ENCODE data around the gene LRRC8C. TPM values are rescaled to one million over a fixed set of nuclear protein-coding genes. Genes with fewer than 3 reads are reported as not detected.

Gene LRRC8C
- total RNA-seq, 1 donor from 2014 or later: 56.5 TPM

GRCh38 chr1:89646259-89646658, 13.3 kb downstream of the LRRC8C start:
- peaks cover 52% of the 10 kb centered on the region for H3K4me1 Mint-ChIP-seq (ENCODE audit: low read depth)
- H3K36me3 Mint-ChIP-seq (ENCODE audit: low read depth): peaks cover 78% of the 10 kb centered on the region
- no peak overlapping the region for H3K27ac Mint-ChIP-seq
- H3K9me3 Mint-ChIP-seq: peaks cover 32% of the 10 kb centered on the region
- no peak overlapping the region for H3K4me3 Mint-ChIP-seq (ENCODE audit: low read depth)
- DNase-seq (ENCODE audit: low spot score): no peak
- H3K27me3 Mint-ChIP-seq (ENCODE audit: low read depth): no peaks in the 10 kb centered on the region
- intact Hi-C loops (cut with micrococcal nuclease): no loop called here

GRCh38 chr1:89649783-89650182, 16.9 kb downstream of the LRRC8C start:
- H3K27ac Mint-ChIP-seq: peak overlapping the region; percentile 44
- peaks cover 25% of the 10 kb centered on the region for H3K9me3 Mint-ChIP-seq
- H3K4me3 Mint-ChIP-seq (ENCODE audit: low read depth): no peak overlapping the region
- no peak for DNase-seq (ENCODE audit: low spot score)
- H3K4me1 Mint-ChIP-seq (ENCODE audit: low read depth): peaks cover 56% of the 10 kb centered on the region
- intact Hi-C loops (cut with micrococcal nuclease): loop anchor here (1.0 kb wide), 1 partner anchor 13 kb away; no protein-coding TSS in a partner anchor
- H3K27me3 Mint-ChIP-seq (ENCODE audit: low read depth): no peaks in the 10 kb centered on the region
- peaks cover 79% of the 10 kb centered on the region for H3K36me3 Mint-ChIP-seq (ENCODE audit: low read depth)

GRCh38 chr1:89652373-89652772, 19.5 kb downstream of the LRRC8C start:
- Mint-ChIP-seq H3K36me3 (ENCODE audit: low read depth) (peaks cover 71% of the 10 kb centered on the region), H3K9me3 (peaks cover 4% of the 10 kb centered on the region)

GRCh38 chr1:89657886-89658285, 25.0 kb downstream of the LRRC8C start:
- Mint-ChIP-seq H3K4me3 (ENCODE audit: low read depth) (peak overlapping the region; percentile 14), H3K36me3 (ENCODE audit: low read depth) (peaks cover 63% of the 10 kb centered on the region), H3K27ac (peak overlapping the region; percentile 75), H3K4me1 (ENCODE audit: low read depth) (peaks cover 79% of the 10 kb centered on the region), H3K27me3 (ENCODE audit: low read depth) (no peaks in the 10 kb centered on the region), H3K9me3 (peaks cover 15% of the 10 kb centered on the region)
- intact Hi-C loops (cut with micrococcal nuclease): loop anchor here (1.0 to 2.0 kb wide), 5 partner anchors 17 to 61 kb away; no protein-coding TSS in a partner anchor
- no peak for DNase-seq (ENCODE audit: low spot score)

More at GRCh38 chr1:89652373-89652772, 19.5 kb downstream of the LRRC8C start:
- intact Hi-C loops (cut with micrococcal nuclease): no loop called here
- no peaks in the 10 kb centered on the region for H3K27me3 Mint-ChIP-seq (ENCODE audit: low read depth)
- H3K4me1 Mint-ChIP-seq (ENCODE audit: low read depth): peaks cover 74% of the 10 kb centered on the region
- H3K4me3 Mint-ChIP-seq (ENCODE audit: low read depth): peak overlapping the region; percentile 6
- H3K27ac Mint-ChIP-seq: peak overlapping the region; percentile 91
- no peak for DNase-seq (ENCODE audit: low spot score)

- no peak for DNase-seq (ENCODE audit: low spot score)
- H3K27me3 Mint-ChIP-seq (ENCODE audit: low read depth): no peaks in the 10 kb centered on the region
- peaks cover 79% of the 10 kb centered on the region for H3K4me1 Mint-ChIP-seq (ENCODE audit: low read depth)
- intact Hi-C loops (cut with micrococcal nuclease): loop anchor here (1.0 to 2.0 kb wide), 4 partner anchors 11 to 51 kb away; no protein-coding TSS in a partner anchor
- H3K4me3 Mint-ChIP-seq (ENCODE audit: low read depth): peak overlapping the region; percentile 43
- H3K27ac Mint-ChIP-seq: peak overlapping the region; percentile 87
- peaks cover 67% of the 10 kb centered on the region for H3K36me3 Mint-ChIP-seq (ENCODE audit: low read depth)
- peaks cover 25% of the 10 kb centered on the region for H3K9me3 Mint-ChIP-seq
Measured at GRCh38 chr1:89659322-89660081, 26.6 kb downstream of the LRRC8C start.

- Mint-ChIP-seq H3K27ac (peak overlapping the region; percentile 87), H3K9me3 (peaks cover 23% of the 10 kb centered on the region), H3K27me3 (ENCODE audit: low read depth) (no peaks in the 10 kb centered on the region), H3K4me3 (ENCODE audit: low read depth) (no peak overlapping the region), H3K36me3 (ENCODE audit: low read depth) (peaks cover 65% of the 10 kb centered on the region), H3K4me1 (ENCODE audit: low read depth) (peaks cover 77% of the 10 kb centered on the region)
- intact Hi-C loops (cut with micrococcal nuclease): no loop called here
- DNase-seq (ENCODE audit: low spot score): no peak
Measured at GRCh38 chr1:89660224-89661061, 27.5 kb downstream of the LRRC8C start.

- Mint-ChIP-seq H3K27me3 (ENCODE audit: low read depth) (no peaks in the 10 kb centered on the region), H3K4me3 (ENCODE audit: low read depth) (no peak overlapping the region), H3K9me3 (peaks cover 23% of the 10 kb centered on the region), H3K36me3 (ENCODE audit: low read depth) (peaks cover 71% of the 10 kb centered on the region), H3K27ac (no peak overlapping the region), H3K4me1 (ENCODE audit: low read depth) (peaks cover 78% of the 10 kb centered on the region)
- no peak for DNase-seq (ENCODE audit: low spot score)
- intact Hi-C loops (cut with micrococcal nuclease): no loop called here
Measured at GRCh38 chr1:89665941-89666340, 33.0 kb downstream of the LRRC8C start.

- intact Hi-C loops (cut with micrococcal nuclease): no loop called here
- DNase-seq (ENCODE audit: low spot score): no peak
- peaks cover 71% of the 10 kb centered on the region for H3K36me3 Mint-ChIP-seq (ENCODE audit: low read depth)
- H3K9me3 Mint-ChIP-seq: peaks cover 21% of the 10 kb centered on the region
- peak overlapping the region; percentile 50 for H3K27ac Mint-ChIP-seq
- peaks cover 78% of the 10 kb centered on the region for H3K4me1 Mint-ChIP-seq (ENCODE audit: low read depth)
- H3K4me3 Mint-ChIP-seq (ENCODE audit: low read depth): no peak overlapping the region
- H3K27me3 Mint-ChIP-seq (ENCODE audit: low read depth): no peaks in the 10 kb centered on the region
Measured at GRCh38 chr1:89666640-89667039, 33.7 kb downstream of the LRRC8C start.

GRCh38 chr1:89667691-89668090, 34.8 kb downstream of the LRRC8C start:
- Mint-ChIP-seq H3K27ac (peak overlapping the region; percentile 67), H3K36me3 (ENCODE audit: low read depth) (peaks cover 71% of the 10 kb centered on the region), H3K9me3 (peaks cover 12% of the 10 kb centered on the region), H3K4me3 (ENCODE audit: low read depth) (no peak overlapping the region), H3K4me1 (ENCODE audit: low read depth) (peaks cover 80% of the 10 kb centered on the region), H3K27me3 (ENCODE audit: low read depth) (no peaks in the 10 kb centered on the region)
- intact Hi-C loops (cut with micrococcal nuclease): no loop called here
- DNase-seq (ENCODE audit: low spot score): no peak

- H3K36me3 Mint-ChIP-seq (ENCODE audit: low read depth): peaks cover 71% of the 10 kb centered on the region
- no peak overlapping the region for H3K4me3 Mint-ChIP-seq (ENCODE audit: low read depth)
Measured at GRCh38 chr1:89668961-89669360, 36.0 kb downstream of the LRRC8C start.

GRCh38 chr1:89669441-89669840, 36.5 kb downstream of the LRRC8C start:
- intact Hi-C loops (cut with micrococcal nuclease): no loop called here
- peak overlapping the region; percentile 63 for H3K27ac Mint-ChIP-seq
- peaks cover 70% of the 10 kb centered on the region for H3K36me3 Mint-ChIP-seq (ENCODE audit: low read depth)
- no peaks in the 10 kb centered on the region for H3K27me3 Mint-ChIP-seq (ENCODE audit: low read depth)
- H3K9me3 Mint-ChIP-seq: peaks cover 3% of the 10 kb centered on the region
- H3K4me1 Mint-ChIP-seq (ENCODE audit: low read depth): peaks cover 85% of the 10 kb centered on the region
- DNase-seq (ENCODE audit: low spot score): no peak
- no peak overlapping the region for H3K4me3 Mint-ChIP-seq (ENCODE audit: low read depth)

More at GRCh38 chr1:89668961-89669360, 36.0 kb downstream of the LRRC8C start:
- H3K9me3 Mint-ChIP-seq: peaks cover 8% of the 10 kb centered on the region
- intact Hi-C loops (cut with micrococcal nuclease): no loop called here
- DNase-seq (ENCODE audit: low spot score): no peak
- H3K4me1 Mint-ChIP-seq (ENCODE audit: low read depth): peaks cover 86% of the 10 kb centered on the region
- H3K27ac Mint-ChIP-seq: peak overlapping the region; percentile 63
- no peaks in the 10 kb centered on the region for H3K27me3 Mint-ChIP-seq (ENCODE audit: low read depth)

- DNase-seq (ENCODE audit: low spot score): no peak
- Mint-ChIP-seq H3K4me3 (ENCODE audit: low read depth) (peak overlapping the region; percentile 44), H3K9me3 (no peaks in the 10 kb centered on the region), H3K27ac (peak overlapping the region; percentile 83), H3K27me3 (ENCODE audit: low read depth) (no peaks in the 10 kb centered on the region), H3K36me3 (ENCODE audit: low read depth) (peaks cover 70% of the 10 kb centered on the region), H3K4me1 (ENCODE audit: low read depth) (peaks cover 85% of the 10 kb centered on the region)
- intact Hi-C loops (cut with micrococcal nuclease): loop anchor here (1.0 to 5.0 kb wide), 3 partner anchors 11 to 33 kb away; no protein-coding TSS in a partner anchor
Measured at GRCh38 chr1:89670163-89670562, 37.2 kb downstream of the LRRC8C start.

All from activated T-helper 2 cell treated with anti-CD3 and anti-CD28 coated beads, Interferon-gamma antibody, Interleukin-2, Interleukin-4, amounts not matched to agents 10 μg/mL and 5 μg/mL and 100 μg/mL, durations not matched to agents 14 hours and 24 hours and 36 hours (primary cell).